LHCN-M2 (cell line): ENCODE data around the gene ANKMY2. TPM values are rescaled to one million over a fixed set of nuclear protein-coding genes. Genes with fewer than 3 reads are reported as not detected.
"Not testable (repeated sequence)": the region's sequence is repeated elsewhere in the genome, so short reads cannot be mapped to it uniquely, and the experiment has no call there.

ENCODE experiments used
- DNase-seq: peaks from one replicate; pipeline ENCODE4 v3.0.0-alpha.2; 2012; ENCODE audit warnings: low read depth
- polyA plus RNA-seq: library from polyadenylated mRNA; unstranded; fragments of >200 nt; gene quantifications from one replicate; pipeline ENCODE4 v1.2.1, GENCODE V29; 2012; ENCODE audit warnings: missing spikeins
- total RNA-seq: library from RNA; depleted of rRNA; stranded (reverse); fragments of >200 nt; gene quantifications from 2 replicates; pipeline ENCODE4 v1.2.3, GENCODE V29; 2014; rRNA removed

The ANKMY2 gene
- 35.6 and 37.1 TPM in 2 replicates for total RNA-seq
- polyA plus RNA-seq, result 15.5 TPM

DNA sequence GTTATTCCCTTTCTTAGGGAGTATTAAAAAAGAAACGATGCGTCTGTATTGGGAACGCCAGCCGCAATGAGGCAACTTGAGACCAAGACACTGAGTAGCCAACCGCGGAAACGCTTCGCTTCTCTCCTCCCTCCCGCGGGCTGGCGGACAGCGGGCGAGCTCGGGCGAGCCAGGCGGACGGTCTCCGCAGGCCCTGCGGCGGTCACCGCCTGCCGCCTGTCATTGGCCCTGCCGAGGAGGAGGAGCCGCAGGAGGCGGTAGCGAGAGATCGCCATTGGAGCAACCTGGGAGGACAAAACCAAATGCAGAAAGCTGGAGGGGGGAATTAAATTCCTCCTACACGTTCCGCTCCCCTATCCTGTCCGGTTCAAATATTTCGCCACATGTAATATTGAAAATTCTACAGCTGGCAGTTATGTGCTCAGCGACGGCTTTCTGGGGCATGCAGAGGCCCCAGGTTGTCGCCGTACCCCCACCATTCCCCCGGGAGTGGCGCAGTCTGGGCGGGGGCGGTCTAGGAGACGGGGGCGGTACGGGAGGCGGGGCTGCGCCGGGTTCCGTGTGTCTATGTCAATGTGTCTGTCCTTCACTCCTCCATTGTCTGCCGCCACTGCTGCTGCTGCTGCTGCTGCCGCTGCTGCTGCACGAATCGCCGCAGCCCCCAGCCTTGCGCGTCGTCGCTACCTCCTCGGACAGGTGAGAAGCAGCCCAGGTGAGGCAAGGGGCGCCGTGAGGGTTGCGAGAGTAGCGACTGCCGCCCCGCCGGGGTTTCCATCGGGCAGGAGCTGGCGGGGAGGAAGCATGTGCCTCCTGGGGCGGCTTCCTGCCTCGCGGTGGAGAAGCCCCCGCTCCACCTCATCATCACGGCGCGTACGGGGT, at the start of gene ANKMY2, which contains the start of gene BZW2:
TSS of gene ANKMY2 (minus strand) at position 162 of the 879 bp plus-strand sequence. CDS start 181 bp downstream, outside the sequence.
TSS of gene BZW2 (plus strand) at position 589 of the 879 bp plus-strand sequence. CDS start 19,263 bp downstream, outside the sequence.
- DNase-seq, result peak; percentile 97

DNA sequence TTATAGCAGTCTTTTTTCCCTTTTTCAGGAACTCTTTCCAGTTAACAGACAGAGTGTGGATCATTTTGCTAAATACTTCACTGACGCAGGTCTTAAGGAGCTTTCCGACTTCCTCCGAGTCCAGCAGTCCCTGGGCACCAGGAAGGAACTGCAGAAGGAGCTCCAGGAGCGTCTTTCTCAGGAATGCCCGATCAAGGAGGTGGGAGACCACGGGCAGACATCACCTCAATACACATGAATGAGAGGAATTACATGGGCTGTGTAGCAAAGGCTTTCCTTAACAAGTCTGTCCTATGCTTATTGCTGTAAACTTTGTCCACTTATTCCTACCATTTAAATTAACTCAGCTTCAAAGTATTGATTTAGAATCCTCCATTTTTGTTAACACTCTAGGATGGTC, 49.3 kb upstream of the ANKMY2 start:
- DNase-seq, result no peak

DNA sequence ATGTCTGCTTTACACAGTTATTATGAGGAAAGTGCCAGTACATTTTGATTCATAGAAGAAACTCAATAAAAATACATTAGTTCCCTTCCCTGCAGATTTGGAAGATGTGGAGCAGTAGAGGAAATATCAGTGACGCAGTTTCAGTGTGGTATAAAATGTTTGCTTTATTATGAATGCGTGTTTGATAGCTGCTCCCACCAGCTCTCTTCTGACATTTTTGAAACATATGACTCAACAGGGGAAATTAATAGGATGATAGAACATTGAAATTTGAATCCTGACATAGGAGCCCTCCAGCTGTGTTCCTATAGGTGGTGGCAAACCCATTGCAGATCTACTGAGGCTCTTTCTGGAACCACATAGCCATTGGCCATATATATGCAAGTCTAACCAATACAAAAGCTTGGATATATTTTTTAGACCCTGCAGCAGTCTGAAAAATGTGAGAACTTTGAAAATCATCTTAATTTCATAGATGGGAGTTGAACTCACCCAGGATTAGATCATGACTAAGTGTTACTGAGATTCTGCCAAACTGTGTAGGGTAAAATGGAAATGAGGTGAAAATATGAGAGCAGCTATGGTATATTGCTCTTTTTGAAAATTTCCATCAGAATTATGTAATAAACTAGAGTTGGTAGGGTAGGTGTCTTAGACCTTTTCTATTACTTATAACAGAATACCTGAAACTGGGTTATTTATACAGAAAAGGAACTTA, 48.2 kb upstream of the ANKMY2 start:
- DNase-seq, result no peak

DNA sequence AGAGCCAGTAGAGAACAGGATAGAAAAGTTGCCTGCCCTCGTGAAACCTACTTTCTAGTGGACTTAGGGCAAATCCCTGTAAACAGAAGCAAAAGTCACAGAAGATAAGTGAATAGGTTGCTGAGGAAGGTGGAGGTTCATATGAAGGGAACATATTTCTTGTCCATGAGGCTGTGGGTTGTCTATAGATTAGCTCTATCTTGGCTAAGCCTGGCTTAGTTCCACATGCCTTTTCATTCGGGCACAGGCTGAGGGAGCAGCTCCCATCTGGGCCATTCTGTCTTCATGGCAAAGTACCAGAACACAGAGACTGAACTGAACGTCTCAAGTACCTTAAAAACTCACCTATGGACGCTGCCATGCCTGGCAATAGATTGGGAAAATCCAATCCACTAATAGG, 45.7 kb upstream of the ANKMY2 start:
- no peak for DNase-seq

DNA sequence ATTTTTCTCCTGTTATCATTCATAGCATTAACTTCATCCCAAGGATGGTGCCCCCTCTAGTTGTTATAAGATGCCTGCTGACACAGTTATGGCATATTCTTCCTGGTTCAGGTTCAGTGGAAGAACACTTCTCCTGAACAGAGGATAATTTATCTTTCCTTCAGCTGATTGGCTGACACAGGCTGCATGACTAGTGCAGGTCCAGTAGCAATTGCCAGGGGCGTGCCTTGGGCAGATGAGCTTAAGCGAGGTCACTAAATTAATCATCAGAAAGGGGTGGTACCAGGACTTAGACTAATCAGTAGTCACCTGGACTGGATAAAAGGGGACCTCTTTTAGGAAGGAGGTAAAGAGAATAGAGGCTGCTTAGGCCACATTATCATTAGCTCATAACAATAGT, 42.7 kb upstream of the ANKMY2 start:
- peak; percentile 34 for DNase-seq

DNA sequence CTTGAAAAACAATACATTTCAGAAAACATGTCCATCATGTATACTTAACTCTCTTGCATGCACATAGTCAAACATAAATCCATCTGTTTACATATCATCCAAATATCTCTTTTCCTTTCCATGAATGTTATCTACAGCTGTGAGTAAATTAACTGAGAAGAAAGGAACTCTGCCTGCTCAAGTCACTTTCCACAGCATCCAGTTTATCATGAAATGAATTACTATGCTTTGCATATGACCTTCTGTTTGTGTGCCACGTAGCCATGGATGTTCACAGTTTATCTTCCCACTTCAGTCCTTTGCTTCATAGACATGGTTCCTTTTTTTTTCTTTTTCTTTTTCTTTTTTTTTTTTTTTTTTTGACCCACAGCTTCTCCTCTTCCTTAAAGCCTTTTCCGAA, 40.0 kb upstream of the ANKMY2 start:
- no peak for DNase-seq

DNA sequence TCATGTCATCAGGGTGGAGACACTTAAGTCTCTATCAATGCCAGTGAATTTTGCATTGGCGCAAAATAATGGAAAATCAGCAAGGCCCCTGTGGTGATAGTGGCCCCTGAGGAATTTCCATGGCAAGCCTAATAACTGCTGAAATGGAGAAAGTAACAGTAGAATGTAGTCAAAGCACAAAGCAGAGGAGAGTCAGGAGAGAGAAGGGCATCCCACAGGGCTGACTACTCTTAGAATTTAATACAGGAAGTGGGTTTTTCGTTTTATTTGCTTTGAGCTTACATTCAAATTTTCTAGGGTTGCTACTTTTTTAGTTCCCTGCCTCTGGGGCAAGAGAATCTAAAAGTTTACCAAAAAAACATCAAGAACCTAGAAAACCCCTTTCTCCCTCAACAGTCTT, 39.4 kb upstream of the ANKMY2 start:
- DNase-seq, result peak; percentile 25

DNA sequence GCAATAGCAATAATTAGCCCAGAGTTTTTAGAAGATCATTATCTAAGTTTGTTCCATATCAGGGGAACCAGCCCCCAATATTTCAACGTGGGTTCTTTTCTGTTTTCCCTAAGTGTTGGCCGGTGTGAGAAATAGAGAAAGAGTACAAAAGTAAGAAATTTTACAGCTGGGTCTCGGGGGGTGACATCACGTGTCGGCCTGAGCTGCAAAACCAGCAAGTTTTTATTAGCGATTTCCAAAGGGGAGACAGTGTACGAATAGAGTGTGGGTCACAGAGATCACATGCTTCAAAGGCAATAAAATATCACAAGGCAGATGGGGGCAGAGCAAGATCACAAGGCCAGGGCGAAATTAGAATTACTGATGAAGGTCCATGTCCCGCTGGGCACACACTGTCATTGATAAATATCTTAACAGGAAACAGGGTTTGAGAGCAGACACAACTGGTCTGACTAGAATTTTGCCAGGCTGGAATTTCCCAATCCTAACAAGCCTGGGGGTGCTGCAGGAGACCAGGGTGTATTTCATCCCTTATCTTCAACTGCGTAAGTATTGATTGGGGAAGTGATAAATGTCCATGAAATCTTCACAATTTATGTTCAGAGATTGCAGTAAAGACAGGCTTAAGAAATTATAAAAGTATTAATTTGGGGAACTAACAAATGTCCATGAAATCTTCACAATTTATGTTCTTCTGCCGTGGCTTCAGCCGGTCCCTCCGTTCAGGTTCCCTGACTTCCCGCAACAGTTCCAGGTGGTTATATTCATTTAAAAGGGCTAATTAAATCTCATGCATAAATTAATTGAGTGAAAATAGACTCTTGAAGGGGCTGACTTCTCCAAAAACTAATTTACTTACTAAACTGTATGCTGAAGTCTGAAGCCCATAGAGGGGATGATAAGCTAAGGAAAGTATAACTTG, 33.4 kb upstream of the ANKMY2 start:
- DNase-seq, result not testable (repeated sequence)

DNA sequence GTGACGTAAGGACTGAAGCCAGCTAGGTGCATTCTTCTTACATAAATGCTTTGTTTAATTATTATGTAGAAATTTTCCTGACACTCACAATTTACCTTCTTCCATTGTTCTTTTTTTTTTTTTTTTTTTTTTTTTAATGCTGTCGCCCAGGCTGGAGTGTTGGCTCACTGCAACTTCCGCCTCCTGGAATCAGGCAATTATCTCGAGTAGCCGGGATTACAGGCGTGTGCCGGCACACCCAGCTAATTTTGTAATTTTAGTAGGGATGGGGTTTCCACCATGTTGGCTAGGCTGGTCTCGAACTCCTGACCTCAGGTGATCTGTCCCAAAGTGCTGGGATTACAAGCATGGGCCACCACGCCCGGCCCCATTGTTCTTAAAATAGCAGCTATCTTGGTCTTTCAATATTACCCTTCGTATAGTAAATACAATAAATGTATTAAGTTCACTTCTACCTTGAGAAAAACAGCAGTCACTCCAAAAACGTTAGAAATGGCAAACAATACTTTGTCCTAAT, 32.5 kb upstream of the ANKMY2 start:
- no peak for DNase-seq

DNA sequence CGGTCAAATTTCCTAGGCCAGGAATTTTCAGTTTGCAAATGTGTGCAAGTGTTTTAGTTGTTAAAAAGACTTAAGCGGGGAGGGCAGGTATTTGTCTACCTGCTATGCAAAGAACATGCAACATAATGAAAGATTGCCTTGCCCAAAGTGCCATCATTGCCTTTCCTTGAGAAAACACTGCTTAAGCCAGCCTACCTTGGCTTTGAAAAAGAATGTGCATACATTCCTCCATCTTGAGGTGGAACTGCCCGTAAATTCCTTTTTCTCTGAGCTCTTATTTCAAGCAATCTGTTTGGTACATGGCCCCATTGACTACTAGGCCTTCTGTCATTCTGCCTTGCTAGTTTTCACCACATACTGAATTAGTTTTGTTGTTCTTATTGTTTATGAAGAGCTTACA, 29.7 kb upstream of the ANKMY2 start:
- DNase-seq, result no peak

DNA sequence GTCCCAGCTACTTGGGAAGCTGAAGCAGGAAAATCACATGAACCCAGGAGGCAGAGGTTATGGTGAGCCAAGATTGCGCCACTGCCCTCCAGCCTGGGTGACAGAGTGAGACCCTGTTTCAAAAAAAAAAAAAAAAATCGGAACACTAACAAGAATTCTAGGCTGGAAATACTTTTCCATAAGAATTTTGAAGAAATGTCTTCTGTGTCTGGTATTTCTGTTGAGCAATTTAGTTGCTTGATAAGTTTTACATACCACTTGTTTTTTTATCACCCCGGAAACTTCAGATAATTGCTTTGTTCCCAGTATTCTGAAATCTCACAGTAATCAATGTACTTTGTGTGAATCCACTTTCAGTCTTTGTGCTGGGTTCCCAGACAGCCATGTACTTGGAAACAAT, 26.3 kb upstream of the ANKMY2 start:
- DNase-seq, result no peak

DNA sequence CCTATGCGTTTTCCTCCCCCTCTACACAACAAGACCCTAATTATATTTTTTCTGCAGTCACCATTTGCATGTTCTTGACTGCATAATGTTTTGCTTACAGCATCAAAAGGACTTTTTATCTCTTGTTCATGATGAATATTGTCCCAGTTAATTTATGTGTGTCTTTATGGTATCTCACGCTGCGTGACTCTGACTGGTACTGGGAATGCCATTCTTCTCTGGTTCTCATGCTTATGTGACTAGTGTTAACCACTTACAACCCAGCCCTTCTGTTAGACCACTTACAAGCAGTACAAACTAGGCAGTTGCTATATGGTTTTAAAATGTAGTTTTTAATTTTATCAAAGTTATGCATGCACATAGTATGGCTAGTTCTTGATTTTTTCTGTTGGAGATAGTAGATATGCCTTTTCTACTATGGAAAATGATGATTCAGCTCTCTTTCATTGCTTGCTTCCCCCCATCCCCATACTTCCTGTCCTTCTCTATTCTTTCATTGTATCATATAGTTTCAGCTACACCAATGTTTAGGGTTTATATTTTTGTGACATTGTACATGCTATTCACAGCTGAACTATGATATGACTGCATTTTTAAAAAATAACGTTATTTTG, 25.3 kb upstream of the ANKMY2 start:
- no peak for DNase-seq

DNA sequence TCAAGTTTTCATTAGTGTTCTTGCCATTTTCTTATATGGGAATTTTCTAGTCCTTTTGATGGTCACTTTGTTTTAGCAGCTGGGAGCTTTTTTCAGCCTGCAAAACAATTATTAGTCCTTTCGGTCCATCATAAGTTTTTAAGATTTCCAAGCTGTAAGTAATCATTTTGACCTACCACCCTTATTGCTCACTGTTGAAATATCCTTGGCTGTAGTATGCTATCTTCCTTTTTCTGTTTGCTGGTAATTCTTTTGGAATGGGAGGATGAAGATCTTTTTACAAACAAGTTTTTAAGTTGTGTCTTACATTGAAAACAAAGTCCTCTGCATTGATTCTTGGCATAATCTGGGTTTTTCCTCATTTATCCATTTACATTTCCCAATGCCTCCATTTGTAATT, 24.5 kb upstream of the ANKMY2 start:
- DNase-seq, result peak; percentile 29

DNA sequence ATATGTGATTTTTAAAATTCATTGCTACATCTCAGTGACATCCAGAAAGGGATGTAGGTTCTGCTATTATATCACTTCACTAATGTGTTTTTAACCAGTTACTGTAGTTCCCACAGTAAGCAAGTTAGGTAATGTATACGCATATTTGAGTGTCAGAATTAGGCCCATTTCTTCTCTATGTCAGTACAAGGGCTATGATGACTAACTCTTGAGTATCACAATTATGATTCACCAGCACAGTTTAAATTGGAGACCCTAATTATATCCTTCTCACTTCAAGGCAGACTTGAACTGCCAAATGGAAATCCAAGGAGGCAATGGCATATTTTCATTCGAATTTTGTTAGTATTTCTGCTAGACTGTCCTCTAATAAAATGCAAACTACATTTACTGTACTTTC, 24.0 kb upstream of the ANKMY2 start:
- DNase-seq, result peak; percentile 33

DNA sequence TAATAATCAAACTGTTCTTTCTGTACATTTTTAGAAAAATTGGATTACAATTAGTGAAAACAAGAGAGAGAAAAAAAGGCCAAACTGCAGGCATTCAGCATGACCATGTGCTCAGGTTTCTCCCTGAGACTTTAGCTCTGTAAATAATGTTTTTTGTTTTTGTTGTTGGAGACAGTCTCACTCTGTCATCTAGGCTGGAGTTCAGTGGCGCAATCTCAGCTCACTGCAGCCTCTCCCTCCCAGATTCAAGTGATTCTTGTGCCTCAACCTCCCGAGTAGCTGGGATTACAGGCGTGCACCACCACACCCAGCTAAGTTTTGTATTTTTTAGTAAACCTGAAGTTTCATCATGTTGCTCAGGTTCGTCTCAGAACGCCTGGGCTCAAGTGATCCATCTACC, 23.4 kb upstream of the ANKMY2 start:
- peak; percentile 61 for DNase-seq

DNA sequence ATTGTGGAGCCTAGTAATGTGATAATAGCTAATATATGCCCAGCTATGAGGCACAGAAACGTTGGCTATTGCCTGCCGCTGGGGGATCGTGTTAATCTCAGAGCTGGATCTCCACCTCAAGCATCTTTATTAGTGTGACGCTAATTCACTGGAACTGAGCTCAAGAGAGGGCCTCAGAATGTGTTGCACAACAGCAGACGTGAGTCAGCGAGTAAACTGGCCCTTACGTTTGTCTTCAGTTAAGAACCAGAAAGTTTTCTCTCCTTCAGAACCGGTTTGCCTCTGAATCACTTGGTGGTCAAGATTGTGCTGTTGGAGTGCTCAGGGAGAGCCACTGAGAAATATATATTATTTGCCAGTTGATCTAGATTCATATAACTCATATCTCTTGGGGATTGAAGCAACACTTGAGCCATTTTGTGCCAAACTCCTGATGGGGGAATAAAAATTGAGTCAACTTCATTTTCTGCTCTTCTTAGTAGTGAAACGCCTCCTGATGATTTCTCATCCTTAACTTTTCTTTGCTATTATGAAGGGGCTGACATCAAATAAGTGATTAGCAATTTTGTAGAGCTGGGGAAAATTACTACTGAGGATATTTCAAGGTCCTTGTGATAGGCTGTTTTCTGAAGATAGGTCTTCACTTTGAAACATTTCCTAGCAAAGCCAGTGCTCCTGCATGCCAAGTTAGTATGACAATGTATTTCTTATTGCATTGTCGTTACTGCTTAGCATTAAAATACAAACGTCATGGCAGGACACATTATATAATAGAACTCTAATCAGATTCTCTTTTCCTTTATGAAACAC, 22.7 kb upstream of the ANKMY2 start:
- DNase-seq, result peak; percentile 100

DNA sequence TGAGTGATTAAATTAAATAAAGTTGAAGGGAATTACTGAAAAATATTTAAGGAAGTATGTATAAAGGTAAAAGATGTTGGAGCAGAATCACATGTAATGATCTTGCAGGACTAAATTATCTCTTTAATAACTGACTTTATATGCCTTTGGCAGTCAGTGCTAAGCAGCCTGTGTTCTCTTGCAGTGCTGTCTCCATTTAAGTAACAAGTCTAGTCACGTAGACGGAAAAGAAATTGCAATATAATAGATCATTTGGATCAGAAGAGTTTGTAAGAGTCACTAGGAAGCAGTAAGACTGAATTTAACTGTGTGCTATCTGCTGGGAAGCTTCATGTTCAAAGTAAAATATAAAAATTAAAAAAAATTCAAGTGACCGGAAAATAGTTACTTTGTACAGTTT, 21.8 kb upstream of the ANKMY2 start:
- no peak for DNase-seq

DNA sequence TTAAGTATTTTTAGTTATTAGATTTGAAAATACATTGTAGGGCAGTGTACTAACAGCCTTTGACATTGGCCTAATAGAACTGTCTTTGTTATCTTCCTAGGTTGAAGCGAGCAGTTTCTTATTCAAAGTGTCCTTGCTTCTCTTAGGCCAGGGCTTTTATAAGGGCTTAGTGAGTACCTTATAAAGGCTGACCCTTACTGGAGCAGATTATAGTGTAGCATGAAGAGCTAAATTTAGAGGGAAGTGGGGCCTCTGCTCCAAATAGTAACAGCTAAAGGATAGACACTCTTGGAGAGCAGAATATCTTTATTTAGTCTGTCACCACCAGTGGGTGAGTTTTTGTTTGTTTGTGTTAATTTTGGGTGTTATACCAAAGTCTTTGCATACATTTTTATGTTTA, 16.4 kb upstream of the ANKMY2 start:
- no peak for DNase-seq

DNA sequence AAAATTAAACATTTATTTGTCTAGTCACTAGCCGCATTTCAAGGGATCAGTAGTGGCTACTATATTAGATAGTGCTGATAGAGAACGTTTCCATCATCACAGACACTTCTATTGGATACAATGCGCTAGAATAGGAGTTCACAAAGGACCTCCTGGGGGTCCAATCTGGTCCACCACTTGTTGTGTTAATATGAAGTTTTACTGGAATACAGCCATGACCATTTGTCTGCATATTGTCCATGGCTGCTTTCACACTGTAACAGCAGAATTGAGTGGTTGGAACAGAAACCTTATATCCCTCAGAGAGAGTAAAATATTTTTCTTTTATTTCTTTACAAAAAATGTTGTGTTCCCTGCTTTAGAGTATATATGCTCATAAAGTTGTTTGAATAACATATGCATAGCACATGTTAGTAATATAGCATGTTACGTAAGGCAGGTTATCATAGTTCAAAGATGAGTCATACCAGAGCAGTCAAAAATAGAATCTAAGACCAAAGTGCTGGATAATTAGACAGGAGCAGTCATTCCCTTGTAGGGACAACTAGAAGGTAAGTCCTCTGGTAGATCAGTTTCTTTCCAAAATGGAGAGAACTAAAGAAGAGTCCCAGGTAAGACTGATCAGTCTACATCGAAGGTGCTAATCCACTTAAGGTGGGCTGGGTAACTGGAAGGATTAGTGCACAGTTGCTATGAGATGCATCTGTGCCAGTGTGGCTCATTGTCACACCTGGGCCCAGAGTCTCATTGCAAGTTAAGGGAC, 15.3 kb upstream of the ANKMY2 start:
- peak; percentile 76 for DNase-seq
